GM19395 (cell line): ENCODE measurements around the gene CNGA3.
"Not testable (repeated sequence)": the region's sequence is repeated elsewhere in the genome, so short reads cannot be mapped to it uniquely, and the experiment has no call there.

Experiments
- ATAC-seq: cut with Tn5 transposase; IDR thresholded peaks from one replicate; pipeline ENCODE4 v1.9.1; 2021; ENCODE audit warnings: mild to moderate bottlenecking, moderate library complexity; ENCODE audit not compliant: unreplicated experiment

The CNGA3 gene

GRCh38 chr2:98395977-98396376 is 49.7 kb downstream of the CNGA3 start:
- no peak for ATAC-seq

DNA sequence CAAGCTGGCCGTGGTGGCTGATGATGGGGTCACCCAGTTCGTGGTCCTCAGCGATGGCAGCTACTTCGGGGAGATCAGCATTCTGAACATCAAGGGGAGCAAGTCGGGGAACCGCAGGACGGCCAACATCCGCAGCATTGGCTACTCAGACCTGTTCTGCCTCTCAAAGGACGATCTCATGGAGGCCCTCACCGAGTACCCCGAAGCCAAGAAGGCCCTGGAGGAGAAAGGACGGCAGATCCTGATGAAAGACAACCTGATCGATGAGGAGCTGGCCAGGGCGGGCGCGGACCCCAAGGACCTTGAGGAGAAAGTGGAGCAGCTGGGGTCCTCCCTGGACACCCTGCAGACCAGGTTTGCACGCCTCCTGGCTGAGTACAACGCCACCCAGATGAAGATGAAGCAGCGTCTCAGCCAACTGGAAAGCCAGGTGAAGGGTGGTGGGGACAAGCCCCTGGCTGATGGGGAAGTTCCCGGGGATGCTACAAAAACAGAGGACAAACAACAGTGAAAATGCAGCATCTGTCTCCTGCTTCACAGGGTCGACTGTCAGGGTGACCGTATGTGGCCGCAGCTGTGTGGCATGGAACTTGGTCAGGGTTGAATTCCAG is 50.6 kb downstream of the CNGA3 start:
- no peak for ATAC-seq

GRCh38 chr2:98399140-98399539 is 52.9 kb downstream of the CNGA3 start:
- no peak for ATAC-seq

DNA sequence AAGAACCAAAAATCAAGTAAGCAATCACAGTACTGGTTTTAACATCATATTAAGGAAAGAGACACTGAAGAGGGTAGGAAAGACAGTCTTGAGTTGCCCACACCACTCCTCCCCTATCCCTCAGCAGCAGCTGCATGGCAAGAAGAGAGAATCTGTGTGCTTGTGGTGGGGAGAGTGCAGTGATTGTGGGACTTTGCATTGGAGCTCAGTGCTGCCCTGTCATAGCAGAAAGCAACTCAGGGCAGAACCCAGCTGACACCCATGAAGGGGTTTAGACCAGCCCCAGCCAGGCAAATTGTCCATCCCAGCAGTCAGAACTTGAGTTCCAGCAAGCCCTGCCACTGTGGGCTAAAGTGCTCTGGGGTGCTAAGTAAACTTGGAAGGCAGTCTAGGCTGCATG is 57.6 kb downstream of the CNGA3 start:
- ATAC-seq: no peak

GRCh38 chr2:98404556-98405250 is 58.4 kb downstream of the CNGA3 start:
- no peak for ATAC-seq

GRCh38 chr2:98405301-98405700 is 59.0 kb downstream of the CNGA3 start:
- ATAC-seq: no peak

- no peak for ATAC-seq
Measured at GRCh38 chr2:98408155-98408554, 61.9 kb downstream of the CNGA3 start.

- ATAC-seq: no peak
Measured at GRCh38 chr2:98412751-98413458, 66.6 kb downstream of the CNGA3 start.

DNA sequence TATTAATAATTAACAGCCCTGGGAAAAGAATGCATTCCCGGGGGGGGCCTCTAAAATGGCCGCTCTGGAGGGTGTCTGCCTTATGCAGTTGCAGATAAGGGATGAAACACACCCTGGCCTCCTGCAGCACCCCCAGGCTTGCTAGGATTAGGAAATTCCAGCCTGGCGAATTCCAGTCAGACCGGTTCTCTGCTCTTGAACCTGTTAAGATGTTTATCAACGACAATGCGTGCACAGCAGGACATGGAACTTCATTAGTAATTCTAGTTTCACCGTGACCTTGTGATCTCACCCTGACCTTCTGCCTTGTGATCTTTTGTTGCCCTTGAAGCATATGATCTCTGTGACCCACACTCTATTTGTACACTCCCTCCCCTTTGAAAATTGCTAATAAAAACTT is 68.0 kb downstream of the CNGA3 start:
- not testable (repeated sequence) for ATAC-seq

DNA sequence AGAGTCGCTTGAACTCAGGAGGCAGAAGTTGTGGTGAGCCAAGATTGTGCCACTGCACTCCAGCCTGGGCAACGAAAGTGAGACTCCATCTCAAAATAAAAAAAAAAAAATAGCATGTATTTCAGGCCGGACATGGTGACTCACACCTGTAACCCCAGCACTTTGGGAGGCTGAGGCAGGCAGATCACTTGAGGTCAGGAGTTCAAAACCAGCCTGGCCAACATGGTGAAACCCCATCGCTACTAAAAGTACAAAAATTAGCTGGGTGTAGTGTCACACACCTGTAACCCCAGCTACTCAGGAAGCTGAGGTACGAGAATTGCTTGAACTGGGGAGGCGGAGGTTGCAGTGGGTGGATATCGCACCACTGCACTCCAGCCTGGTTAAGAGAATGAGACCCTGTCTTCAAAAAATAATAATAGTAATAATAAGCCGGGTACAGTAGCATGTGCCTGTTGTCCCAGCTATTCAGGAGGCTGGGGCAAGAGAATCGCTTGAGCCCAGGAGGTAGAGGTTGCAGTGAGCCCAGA is 69.5 kb downstream of the CNGA3 start:
- ATAC-seq: not testable (repeated sequence)

DNA sequence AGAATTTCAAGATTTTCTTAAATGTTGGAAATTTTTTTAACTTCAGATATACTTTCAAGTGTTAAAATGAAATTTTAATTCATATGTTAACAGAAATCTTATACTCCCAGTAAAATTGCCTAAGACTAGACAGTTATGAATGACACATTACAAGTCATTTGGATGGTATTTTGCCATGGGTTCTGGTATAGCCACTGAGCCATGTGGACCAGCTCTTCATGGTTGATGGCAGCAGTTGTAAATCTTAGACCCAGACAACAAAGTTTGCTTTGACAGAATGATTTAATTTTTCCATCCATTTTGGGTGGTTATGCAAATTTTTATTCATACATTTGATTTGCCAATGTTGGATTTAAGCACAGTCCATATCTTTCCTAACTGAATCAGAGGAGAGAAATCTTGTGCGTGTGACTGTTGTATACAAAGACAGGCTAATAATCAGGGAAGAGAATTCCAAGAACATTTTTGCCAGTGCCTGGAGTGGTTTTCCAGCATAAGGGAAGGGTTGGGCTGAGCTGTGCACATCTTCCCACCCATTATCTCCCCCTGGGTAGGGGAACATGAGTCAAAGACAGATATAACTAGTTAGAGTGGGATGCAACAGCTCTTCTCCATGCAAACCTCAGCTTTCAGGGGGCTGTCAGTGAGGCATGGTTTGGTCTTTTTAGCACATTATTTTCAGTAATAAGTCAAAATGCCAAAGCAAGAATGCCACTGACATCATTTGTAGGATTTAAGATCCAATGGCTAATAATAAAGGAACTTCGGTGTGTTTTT is 70.3 kb downstream of the CNGA3 start:
- ATAC-seq: no peak

DNA sequence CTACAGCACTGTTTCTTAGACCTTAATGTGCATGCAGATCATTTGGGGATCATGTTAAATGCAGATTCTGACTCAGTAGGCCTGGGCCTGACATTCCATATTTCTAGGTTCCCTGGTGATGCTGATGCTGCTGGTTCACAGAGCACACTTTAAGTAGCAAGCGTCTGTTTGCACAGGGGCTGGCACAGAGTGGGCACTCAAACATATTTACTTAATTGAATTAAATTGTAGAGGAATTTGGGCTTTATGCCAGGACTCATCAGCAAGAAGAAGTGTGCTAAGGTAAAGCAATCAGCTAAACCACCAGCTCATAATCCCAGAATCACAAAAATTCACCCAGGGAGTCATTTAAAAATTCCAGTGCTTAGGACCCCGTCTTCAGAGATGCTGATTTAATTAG is 73.3 kb downstream of the CNGA3 start:
- ATAC-seq: no peak

DNA sequence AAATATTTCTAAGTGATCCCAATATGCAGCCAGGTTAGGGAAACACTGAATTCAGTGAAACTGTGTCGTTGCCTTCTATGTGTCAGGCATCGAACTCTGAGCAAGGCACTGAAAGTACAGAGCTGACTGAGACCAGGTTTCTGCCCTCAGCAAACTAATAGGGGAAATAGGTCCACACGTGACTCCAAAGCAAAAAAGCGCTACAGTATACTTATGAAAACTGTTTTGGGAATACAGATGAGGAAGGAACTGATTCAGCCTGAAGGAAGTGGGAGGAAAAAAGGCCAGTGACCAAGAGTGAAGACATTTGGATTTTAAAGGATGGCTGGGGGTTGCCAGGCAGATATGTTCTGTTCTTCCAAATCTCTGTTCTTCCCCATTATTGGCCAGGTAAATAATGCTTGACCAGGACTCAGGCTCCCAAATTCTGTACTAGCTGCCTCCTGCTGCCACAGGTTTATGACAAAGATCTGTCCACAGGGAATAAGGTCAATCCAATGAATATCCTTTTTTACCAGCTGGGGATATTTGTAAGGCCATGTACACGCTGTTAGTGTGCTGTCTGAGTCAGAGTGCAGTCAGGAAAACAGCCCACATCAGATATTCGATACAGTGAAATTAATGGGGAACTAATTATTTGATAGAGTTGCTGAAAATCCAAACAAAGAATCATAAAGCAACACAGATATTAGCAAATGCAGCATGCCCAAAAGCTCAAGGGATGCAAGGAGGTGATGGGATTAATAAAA is 73.9 kb downstream of the CNGA3 start:
- no peak for ATAC-seq

DNA sequence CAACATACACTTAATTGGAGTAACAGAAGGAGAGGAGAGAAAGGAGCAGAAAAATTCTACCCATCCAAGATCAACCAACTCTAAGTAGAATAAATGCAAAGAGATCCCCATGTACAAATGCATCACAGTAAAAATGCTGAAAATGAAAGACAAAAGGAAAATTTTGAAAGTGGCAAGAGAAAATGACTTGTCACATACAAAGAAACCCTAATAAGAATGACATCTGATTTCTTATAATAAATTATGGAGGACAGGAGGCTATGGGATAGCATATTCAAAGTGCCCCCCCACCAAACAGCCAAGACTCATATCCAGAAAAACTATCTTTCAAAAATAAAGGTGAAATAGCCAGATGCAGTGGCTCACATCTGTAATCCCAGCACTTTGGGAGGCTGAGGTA is 76.2 kb downstream of the CNGA3 start:
- no peak for ATAC-seq

DNA sequence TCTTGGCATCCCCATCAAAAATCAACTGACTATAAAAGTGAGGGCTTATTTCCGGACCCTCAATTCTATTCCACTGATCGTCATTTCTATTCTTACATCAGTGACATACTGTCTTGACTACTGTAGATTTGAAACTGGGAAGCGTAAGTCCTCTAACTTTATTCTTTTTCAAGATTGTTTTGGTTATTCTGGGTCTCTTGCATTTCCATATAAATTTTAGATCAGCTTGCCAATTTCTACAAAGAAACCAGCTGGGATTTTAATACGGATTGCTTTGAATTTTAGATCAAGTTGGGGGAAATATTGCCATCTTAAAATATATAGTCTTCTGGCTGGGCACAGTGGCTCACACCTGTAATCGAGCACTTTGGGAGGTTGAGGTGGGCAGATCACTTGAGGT is 80.5 kb downstream of the CNGA3 start:
- no peak for ATAC-seq

DNA sequence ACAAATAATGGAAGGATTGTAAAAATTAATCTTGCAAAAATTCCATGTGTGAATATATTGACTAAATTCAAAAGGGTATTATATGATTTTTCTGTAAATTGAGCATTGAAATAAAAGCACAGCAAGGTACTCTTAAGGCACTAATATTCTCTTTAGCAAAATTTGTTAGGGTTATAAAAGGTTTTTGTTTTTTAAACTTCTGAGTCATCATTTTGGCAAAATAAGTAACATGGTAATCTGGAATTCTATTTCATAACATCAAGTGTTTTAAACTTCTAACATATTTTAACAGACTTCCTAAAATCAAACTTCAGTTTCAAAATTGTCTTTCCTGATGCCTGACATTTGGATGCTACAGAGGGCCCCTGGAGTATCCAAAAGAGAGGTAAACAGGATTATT is 85.9 kb downstream of the CNGA3 start:
- no peak for ATAC-seq

DNA sequence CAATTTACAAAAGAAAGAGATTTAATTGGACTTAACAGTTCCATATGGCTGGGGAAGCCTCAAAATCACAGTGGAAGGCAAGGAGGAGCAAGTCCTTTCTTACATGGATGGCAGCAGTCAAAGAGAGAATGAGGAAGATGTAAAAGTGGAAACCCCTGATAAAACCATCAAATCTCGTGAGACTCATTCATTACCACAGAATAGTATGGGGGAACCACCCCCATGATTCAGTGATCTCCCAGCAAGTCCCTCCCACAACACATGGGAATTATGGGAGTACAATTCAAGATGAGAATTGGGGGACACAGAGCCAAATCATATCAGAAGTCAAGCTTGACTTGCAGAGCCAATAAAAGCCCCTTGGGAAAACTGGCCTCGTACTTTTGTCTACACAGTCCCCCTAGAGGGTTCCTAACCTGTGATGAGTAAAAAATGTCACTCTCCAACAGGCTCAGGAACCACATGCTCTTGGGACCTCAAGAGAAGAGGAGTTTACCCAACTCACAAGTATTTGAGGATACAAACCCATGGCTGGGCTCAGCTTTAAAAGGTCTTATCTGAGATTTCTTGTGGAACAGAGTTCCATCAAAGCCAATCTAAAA is 87.2 kb downstream of the CNGA3 start:
- ATAC-seq: no peak

- ATAC-seq: no peak
Measured at GRCh38 chr2:98434492-98434891, 88.2 kb downstream of the CNGA3 start.

- ATAC-seq: not testable (repeated sequence)
Measured at GRCh38 chr2:98435670-98436069, 89.4 kb downstream of the CNGA3 start.

DNA sequence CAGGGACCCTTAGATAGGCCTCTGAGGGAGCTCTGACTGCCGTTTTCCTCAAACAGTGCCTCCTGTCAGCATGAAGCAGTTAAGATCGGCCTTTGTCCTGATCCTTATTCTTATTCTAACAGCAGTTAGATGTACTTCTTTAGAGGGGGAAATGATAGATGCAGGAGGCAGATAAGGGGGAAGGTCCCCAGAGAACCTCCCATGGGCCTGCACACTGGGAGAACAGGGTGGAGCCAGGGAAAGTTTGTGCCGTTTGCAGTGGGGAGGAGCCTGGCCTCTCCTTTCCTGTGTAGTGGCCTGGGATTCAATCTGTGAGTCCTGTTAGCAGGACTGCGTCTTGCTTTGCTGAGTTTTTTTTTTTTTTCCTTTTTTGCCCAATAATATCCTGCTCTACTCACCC is 90.5 kb downstream of the CNGA3 start:
- no peak for ATAC-seq
